Measurements from ENCODE around the gene SLC35F3. TPM values are rescaled to one million over a fixed set of nuclear protein-coding genes. Genes with fewer than 3 reads are reported as not detected.

The SLC35F3 gene
- total RNA-seq, 1 experiment from 2014 or later, result not detected

- no peaks in the 10 kb centered on the region for H3K9me3 ChIP-seq
- Mint-ChIP-seq H3K27me3 (ENCODE audit: insufficient read depth, unreplicated experiment) (peaks cover 24% of the 10 kb centered on the region), H3K4me3 (ENCODE audit: unreplicated experiment) (no peak overlapping the region), H3K27ac (ENCODE audit: unreplicated experiment) (no peak overlapping the region), H3K36me3 (ENCODE audit: insufficient read depth, unreplicated experiment) (no peaks in the 10 kb centered on the region), H3K4me1 (ENCODE audit: low read depth, unreplicated experiment) (no peaks in the 10 kb centered on the region), H3K9me3 (ENCODE audit: unreplicated experiment) (peaks cover 3% of the 10 kb centered on the region)
- no peak overlapping the region for H3K4me3 ChIP-seq (ENCODE audit: low read depth, low read length)
- ChIA-PET POLR2A (no interaction called here), CTCF (no interaction called here)
- intact Hi-C loops (cut with micrococcal nuclease; ENCODE audit: unreplicated experiment), result no loop called here
- H3K27me3 ChIP-seq (replicated peaks; ENCODE audit: control insufficient read depth, insufficient read depth, low read length), result no peaks in the 10 kb centered on the region; the same call in 1 of the 2 replicates
- no TSS peak for BruUV-seq (replicated peaks)
- H3K36me3 ChIP-seq (ENCODE audit: control insufficient read depth, insufficient read depth, low read length), result no peaks in the 10 kb centered on the region
- no peaks in the 10 kb centered on the region for H3K4me1 ChIP-seq
- no peak for TF ChIP-seq CTCF (IDR thresholded peaks at IDR 0.05; ENCODE audit: insufficient read depth in 1 of 2, low read depth in 1 of 2, low read length in 1 of 2, severe bottlenecking in 1 of 2, unreplicated experiment in 1 of 2)
- DNase-seq, result no peak
Measured at GRCh38 chr1:234186037-234186688, 281.7 kb downstream of the SLC35F3 start.

- Mint-ChIP-seq H3K36me3 (ENCODE audit: insufficient read depth, unreplicated experiment) (no peaks in the 10 kb centered on the region), H3K27ac (ENCODE audit: unreplicated experiment) (no peak overlapping the region), H3K9me3 (ENCODE audit: unreplicated experiment) (peaks cover 10% of the 10 kb centered on the region), H3K4me1 (ENCODE audit: low read depth, unreplicated experiment) (no peaks in the 10 kb centered on the region), H3K4me3 (ENCODE audit: unreplicated experiment) (no peak overlapping the region), H3K27me3 (ENCODE audit: insufficient read depth, unreplicated experiment) (peaks cover 21% of the 10 kb centered on the region)
- no peak overlapping the region for H3K4me3 ChIP-seq (ENCODE audit: low read depth, low read length)
- ChIA-PET CTCF (no interaction called here), POLR2A (no interaction called here)
- H3K4me1 ChIP-seq, result no peaks in the 10 kb centered on the region
- H3K27me3 ChIP-seq (replicated peaks; ENCODE audit: control insufficient read depth, insufficient read depth, low read length), result no peaks in the 10 kb centered on the region; the same call in 1 of the 2 replicates
- H3K9me3 ChIP-seq, result no peaks in the 10 kb centered on the region
- H3K36me3 ChIP-seq (ENCODE audit: control insufficient read depth, insufficient read depth, low read length), result no peaks in the 10 kb centered on the region
- DNase-seq, result no peak
- peak in 1 of 2 experiments; percentile 18 for TF ChIP-seq CTCF (IDR thresholded peaks at IDR 0.05; ENCODE audit: insufficient read depth in 1 of 2, low read depth in 1 of 2, low read length in 1 of 2, severe bottlenecking in 1 of 2, unreplicated experiment in 1 of 2)
- BruUV-seq (replicated peaks), result no TSS peak
- intact Hi-C loops (cut with micrococcal nuclease; ENCODE audit: unreplicated experiment), result loop anchor here (1.0 kb wide), 1 partner anchor 74 kb away; no protein-coding TSS in a partner anchor
Measured at GRCh38 chr1:234188454-234188792, 283.9 kb downstream of the SLC35F3 start.

- H3K9me3 ChIP-seq, result 0 out of 2 replicates have a peak, but pooled peaks cover 4% of the 10 kb centered on the region
- no peak for TF ChIP-seq CTCF (IDR thresholded peaks at IDR 0.05; ENCODE audit: insufficient read depth in 1 of 2, low read depth in 1 of 2, low read length in 1 of 2, severe bottlenecking in 1 of 2, unreplicated experiment in 1 of 2)
- H3K27ac Mint-ChIP-seq (ENCODE audit: unreplicated experiment), result no peak overlapping the region
- intact Hi-C loops (cut with micrococcal nuclease; ENCODE audit: unreplicated experiment), result no loop called here
- no peaks in the 10 kb centered on the region for H3K27me3 ChIP-seq (replicated peaks; ENCODE audit: control insufficient read depth, insufficient read depth, low read length)
- no peaks in the 10 kb centered on the region for H3K4me1 Mint-ChIP-seq (ENCODE audit: low read depth, unreplicated experiment)
- H3K9me3 Mint-ChIP-seq (ENCODE audit: unreplicated experiment), result no peaks in the 10 kb centered on the region
- H3K27me3 Mint-ChIP-seq (ENCODE audit: insufficient read depth, unreplicated experiment), result peaks cover 17% of the 10 kb centered on the region
- DNase-seq, result no peak
- no peak overlapping the region for H3K4me3 ChIP-seq (ENCODE audit: low read depth, low read length)
- POLR2A ChIA-PET, result no interaction called here
- H3K36me3 Mint-ChIP-seq (ENCODE audit: insufficient read depth, unreplicated experiment), result no peaks in the 10 kb centered on the region
- CTCF ChIA-PET, result no interaction called here
- H3K4me1 ChIP-seq, result no peaks in the 10 kb centered on the region
- BruUV-seq (replicated peaks), result no TSS peak
- H3K4me3 Mint-ChIP-seq (ENCODE audit: unreplicated experiment), result no peak overlapping the region
- H3K36me3 ChIP-seq (ENCODE audit: control insufficient read depth, insufficient read depth, low read length), result no peaks in the 10 kb centered on the region
Measured at GRCh38 chr1:234197839-234198238, 293.4 kb downstream of the SLC35F3 start.
